Measurements from ENCODE around the gene TRMT10C. TPM values are rescaled to one million over a fixed set of nuclear protein-coding genes. Genes with fewer than 3 reads are reported as not detected.

The TRMT10C gene
- polyA plus RNA-seq, 1 of the 3 experiments (the other 2 are of a cell fraction), result 13.7 TPM

- TF ChIP-seq, protein P1, sequence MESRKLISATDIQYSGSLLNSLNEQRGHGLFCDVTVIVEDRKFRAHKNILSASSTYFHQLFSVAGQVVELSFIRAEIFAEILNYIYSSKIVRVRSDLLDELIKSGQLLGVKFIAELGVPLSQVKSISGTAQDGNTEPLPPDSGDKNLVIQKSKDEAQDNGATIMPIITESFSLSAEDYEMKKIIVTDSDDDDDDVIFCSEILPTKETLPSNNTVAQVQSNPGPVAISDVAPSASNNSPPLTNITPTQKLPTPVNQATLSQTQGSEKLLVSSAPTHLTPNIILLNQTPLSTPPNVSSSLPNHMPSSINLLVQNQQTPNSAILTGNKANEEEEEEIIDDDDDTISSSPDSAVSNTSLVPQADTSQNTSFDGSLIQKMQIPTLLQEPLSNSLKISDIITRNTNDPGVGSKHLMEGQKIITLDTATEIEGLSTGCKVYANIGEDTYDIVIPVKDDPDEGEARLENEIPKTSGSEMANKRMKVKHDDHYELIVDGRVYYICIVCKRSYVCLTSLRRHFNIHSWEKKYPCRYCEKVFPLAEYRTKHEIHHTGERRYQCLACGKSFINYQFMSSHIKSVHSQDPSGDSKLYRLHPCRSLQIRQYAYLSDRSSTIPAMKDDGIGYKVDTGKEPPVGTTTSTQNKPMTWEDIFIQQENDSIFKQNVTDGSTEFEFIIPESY (IDR thresholded peaks at IDR 0.05; ENCODE audit: borderline replicate concordance, low read depth), result peak; percentile 63; the same call in 1 of the 2 replicates
- TF ChIP-seq MEF2A (IDR thresholded peaks at IDR 0.05; ENCODE audit: borderline replicate concordance, low read depth), result no peak
- TF ChIP-seq, protein P2, sequence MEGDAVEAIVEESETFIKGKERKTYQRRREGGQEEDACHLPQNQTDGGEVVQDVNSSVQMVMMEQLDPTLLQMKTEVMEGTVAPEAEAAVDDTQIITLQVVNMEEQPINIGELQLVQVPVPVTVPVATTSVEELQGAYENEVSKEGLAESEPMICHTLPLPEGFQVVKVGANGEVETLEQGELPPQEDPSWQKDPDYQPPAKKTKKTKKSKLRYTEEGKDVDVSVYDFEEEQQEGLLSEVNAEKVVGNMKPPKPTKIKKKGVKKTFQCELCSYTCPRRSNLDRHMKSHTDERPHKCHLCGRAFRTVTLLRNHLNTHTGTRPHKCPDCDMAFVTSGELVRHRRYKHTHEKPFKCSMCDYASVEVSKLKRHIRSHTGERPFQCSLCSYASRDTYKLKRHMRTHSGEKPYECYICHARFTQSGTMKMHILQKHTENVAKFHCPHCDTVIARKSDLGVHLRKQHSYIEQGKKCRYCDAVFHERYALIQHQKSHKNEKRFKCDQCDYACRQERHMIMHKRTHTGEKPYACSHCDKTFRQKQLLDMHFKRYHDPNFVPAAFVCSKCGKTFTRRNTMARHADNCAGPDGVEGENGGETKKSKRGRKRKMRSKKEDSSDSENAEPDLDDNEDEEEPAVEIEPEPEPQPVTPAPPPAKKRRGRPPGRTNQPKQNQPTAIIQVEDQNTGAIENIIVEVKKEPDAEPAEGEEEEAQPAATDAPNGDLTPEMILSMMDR (IDR thresholded peaks at IDR 0.05), result peak; percentile 93
- TF ChIP-seq, protein P3, sequence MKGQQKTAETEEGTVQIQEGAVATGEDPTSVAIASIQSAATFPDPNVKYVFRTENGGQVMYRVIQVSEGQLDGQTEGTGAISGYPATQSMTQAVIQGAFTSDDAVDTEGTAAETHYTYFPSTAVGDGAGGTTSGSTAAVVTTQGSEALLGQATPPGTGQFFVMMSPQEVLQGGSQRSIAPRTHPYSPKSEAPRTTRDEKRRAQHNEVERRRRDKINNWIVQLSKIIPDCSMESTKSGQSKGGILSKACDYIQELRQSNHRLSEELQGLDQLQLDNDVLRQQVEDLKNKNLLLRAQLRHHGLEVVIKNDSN (IDR thresholded peaks at IDR 0.05; ENCODE audit: borderline replicate concordance, low read depth), result no peak
Observed at GRCh38 chr3:101573449-101574387, 12.1 kb downstream of the TRMT10C start, which contains the start of gene PCNP (continued).

GRCh38 chr3:101574388-101575112, 12.9 kb downstream of the TRMT10C start:
- under 1% methylated on average over 26 of the region's 41 CpGs for WGBS (ENCODE audit: low lambda C conversion rate)
- Histone ChIP-seq H3K27ac (ENCODE audit: low read depth in 2 of 2, low read length in 1 of 2) (peak overlapping the region; percentile 92 to 94), H3K36me3 (replicated peaks in 1 of 2; ENCODE audit: control insufficient read depth in 1 of 2, insufficient read depth in 2 of 2, low read length in 1 of 2) (peaks cover 20 to 29% of the 10 kb centered on the region in 2 experiments), H3K4me1 (ENCODE audit: control insufficient read depth in 1 of 2, insufficient read depth in 2 of 2, low read depth in 1 of 2, low read length in 1 of 2) (peaks cover 6 to 16% of the 10 kb centered on the region in 2 experiments; a peak in 3 of 4 replicates), H3K79me2 (ENCODE audit: insufficient read depth) (peaks cover 56% of the 10 kb centered on the region), H3F3A (replicated peaks; ENCODE audit: insufficient read depth) (peaks cover 14% of the 10 kb centered on the region), H3K9me3 (no peaks in the 10 kb centered on the region), H2AFZ (ENCODE audit: low read depth) (peak overlapping the region; percentile 70; the same call in 1 of the 2 replicates), H3K9me2 (no peaks in the 10 kb centered on the region), H3K4me2 (peak overlapping the region; percentile 70), H3K27me3 (ENCODE audit: insufficient read depth) (no peaks in the 10 kb centered on the region), H3K4me3 (ENCODE audit: low read depth in 2 of 2, low read length in 1 of 2) (peak overlapping the region; percentile 74 to 95), H3K9ac (peak overlapping the region; percentile 97), H4K20me1 (ENCODE audit: insufficient read depth) (peaks cover 36% of the 10 kb centered on the region)
- TF ChIP-seq RCOR1 (IDR thresholded peaks at IDR 0.05; ENCODE audit: low read length), result no peak
- no peak for TF ChIP-seq EP300 (IDR thresholded peaks at IDR 0.05; ENCODE audit: borderline replicate concordance in 1 of 2, low read depth in 1 of 2, low read length in 1 of 2)
- TF ChIP-seq YY1 (IDR thresholded peaks at IDR 0.05; ENCODE audit: low read depth), result peak; percentile 13; the same call in 1 of the 2 replicates
- TF ChIP-seq, protein P4, sequence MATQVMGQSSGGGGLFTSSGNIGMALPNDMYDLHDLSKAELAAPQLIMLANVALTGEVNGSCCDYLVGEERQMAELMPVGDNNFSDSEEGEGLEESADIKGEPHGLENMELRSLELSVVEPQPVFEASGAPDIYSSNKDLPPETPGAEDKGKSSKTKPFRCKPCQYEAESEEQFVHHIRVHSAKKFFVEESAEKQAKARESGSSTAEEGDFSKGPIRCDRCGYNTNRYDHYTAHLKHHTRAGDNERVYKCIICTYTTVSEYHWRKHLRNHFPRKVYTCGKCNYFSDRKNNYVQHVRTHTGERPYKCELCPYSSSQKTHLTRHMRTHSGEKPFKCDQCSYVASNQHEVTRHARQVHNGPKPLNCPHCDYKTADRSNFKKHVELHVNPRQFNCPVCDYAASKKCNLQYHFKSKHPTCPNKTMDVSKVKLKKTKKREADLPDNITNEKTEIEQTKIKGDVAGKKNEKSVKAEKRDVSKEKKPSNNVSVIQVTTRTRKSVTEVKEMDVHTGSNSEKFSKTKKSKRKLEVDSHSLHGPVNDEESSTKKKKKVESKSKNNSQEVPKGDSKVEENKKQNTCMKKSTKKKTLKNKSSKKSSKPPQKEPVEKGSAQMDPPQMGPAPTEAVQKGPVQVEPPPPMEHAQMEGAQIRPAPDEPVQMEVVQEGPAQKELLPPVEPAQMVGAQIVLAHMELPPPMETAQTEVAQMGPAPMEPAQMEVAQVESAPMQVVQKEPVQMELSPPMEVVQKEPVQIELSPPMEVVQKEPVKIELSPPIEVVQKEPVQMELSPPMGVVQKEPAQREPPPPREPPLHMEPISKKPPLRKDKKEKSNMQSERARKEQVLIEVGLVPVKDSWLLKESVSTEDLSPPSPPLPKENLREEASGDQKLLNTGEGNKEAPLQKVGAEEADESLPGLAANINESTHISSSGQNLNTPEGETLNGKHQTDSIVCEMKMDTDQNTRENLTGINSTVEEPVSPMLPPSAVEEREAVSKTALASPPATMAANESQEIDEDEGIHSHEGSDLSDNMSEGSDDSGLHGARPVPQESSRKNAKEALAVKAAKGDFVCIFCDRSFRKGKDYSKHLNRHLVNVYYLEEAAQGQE (IDR thresholded peaks at IDR 0.05; ENCODE audit: low read depth, low read length), result no peak
- TF ChIP-seq, protein P2 (IDR thresholded peaks at IDR 0.05), result no peak
- TF ChIP-seq SIN3A (IDR thresholded peaks at IDR 0.05; ENCODE audit: borderline replicate concordance, low read depth, low read length), result no peak
- no peak for TF ChIP-seq USF2 (IDR thresholded peaks at IDR 0.05; ENCODE audit: borderline replicate concordance, low read depth, low read length)
- no peak for TF ChIP-seq FOXJ3 (CRISPR knock-in tag; IDR thresholded peaks at IDR 0.05)
- CTCF ChIA-PET, result interaction anchor here (0.8 to 2.2 kb wide), 11 partner anchors 9 to 651 kb away, joined by 3 to 12 read pairs (median 4); partner anchors contain the start of gene ZBTB11
- POLR2A ChIA-PET, result interaction anchor here (0.8 to 1.5 kb wide), 6 partner anchors 13 to 112 kb away, joined by 3 to 20 read pairs (median 5); partner anchors contain the start of genes RPL24, TRMT10C and ZBTB11
- DNase-seq, result no peak
